HG03457 (cell line): ENCODE data around the gene CADM2.
"Not testable (repeated sequence)": the region's sequence is repeated elsewhere in the genome, so short reads cannot be mapped to it uniquely, and the experiment has no call there.

Experiments
- ATAC-seq: cut with Tn5 transposase; IDR thresholded peaks from one replicate; pipeline ENCODE4 v1.9.1; 2021; ENCODE audit warnings: moderate number of reproducible peaks; ENCODE audit not compliant: unreplicated experiment

CADM2 gene

DNA sequence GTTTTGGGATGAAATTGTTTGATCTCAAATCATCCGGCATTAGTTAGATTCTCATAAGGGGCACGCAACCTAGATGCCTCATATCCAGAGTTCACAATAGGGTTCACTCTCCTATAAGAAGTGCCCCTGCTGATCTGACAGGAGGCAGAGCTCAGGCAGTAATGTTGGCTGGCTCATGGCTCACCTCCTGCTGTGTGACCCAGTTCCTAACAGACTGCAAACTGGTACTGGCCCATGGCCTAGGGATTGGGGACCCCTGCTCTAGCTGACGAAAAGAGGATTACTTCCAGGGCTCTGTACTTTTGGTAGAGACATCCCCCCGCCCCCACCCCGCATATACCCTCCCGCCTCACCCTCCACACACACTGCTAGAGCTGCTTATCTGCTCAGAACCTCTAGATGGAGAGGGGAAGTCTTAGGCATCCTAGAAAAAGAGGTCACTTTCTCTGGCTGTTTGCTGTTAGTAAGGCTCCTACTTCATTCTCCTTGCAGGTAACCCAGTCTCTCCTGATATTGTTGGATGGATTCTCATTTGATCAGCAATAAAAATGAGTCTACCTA, 923.1 kb downstream of the CADM2 start:
- ATAC-seq: no peak

DNA sequence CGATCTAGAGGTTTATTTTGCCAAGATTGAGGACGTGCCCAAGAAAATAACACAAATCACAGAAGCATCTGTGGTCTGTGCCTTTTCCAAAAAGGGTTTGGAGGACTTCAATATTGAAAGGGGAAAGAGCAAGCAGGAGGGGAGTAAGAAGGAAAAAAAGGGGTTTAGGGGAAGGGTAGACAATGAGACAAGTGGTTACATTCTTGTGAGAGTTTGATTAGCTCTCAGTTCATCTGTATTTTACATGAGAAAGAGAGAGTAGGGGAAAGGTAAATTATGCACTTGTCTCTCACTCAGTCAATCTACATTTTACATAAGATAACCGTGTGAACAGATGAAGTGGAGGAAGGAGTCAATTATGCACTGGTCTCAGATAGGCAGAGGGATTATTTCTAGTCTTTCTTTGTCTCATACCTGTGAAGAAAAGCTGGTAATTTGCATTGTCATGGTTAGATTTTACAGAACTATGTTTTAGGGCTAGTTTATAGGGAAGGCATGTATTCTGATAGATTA, 931.3 kb downstream of the CADM2 start:
- no peak for ATAC-seq

DNA sequence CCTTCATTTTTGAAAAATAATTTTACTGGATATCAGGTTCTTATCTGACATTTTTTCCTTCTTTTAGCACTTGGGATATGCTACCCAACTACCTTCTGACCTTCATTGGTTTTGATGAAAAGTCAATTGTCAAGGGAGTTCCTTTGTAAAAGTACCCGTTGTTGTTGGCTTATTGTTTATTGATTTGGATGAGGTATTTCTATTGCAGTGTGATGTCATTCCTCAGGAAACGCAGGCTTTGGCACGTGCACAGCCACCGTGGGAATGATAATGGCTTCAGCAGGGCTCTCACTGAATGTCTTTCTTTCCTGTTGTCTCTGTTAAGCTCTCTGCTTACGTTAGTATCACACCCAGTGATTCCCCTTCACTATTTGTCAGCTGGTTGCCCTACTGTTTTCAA, 944.6 kb downstream of the CADM2 start:
- ATAC-seq: no peak

DNA sequence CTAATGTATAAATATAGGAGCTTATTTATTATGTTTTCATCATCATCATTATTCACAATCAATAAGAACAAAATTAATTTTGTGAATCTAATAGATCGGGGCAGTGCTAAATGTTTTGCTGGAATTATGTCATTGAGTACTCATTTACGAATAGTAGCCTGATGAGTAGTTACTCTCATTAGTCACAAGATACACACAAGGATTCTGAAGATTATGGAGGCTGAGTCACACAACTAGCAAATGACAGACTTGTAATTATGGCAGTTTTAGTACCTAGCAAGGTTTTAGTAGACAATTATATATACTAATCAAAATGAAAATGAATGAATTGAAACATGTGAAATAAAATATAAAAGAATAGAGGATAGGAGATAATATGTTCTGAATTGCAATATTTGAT, 954.2 kb downstream of the CADM2 start:
- no peak for ATAC-seq

DNA sequence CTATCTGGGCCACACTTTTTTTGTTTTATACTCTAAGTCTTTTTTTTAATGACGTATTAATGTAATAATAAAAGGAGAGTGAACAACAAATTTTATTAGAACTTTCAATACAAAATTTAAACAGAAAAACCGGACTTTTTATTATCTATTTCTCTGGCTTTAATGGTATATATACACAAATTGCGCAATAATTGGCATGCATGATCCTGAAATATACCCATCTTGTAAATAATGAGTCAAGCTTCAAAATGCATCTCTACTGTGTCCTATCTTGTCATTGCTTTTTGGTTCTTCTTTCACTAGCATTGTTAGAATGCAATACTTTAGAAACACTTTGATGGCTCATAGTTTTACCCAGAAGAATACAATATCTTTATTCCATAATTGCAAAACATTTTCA, 963.6 kb downstream of the CADM2 start:
- no peak for ATAC-seq

DNA sequence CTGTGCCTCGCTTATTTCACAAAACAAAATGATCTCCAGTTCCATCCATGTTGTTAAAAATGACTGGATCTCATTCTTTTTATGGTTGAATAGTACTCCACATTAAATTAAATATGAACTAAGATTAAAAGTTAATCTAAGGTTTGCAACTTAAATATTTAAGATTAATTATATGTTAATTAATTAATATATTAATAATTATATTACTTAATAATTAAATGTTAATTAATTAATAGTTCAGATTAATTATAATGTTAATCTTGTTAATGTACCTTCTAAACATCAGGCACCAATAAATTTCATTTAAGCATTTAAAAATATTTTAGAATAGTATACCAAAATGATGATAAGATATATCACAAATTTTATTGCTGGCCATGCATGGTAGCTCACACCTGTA, 971.9 kb downstream of the CADM2 start:
- no peak for ATAC-seq

DNA sequence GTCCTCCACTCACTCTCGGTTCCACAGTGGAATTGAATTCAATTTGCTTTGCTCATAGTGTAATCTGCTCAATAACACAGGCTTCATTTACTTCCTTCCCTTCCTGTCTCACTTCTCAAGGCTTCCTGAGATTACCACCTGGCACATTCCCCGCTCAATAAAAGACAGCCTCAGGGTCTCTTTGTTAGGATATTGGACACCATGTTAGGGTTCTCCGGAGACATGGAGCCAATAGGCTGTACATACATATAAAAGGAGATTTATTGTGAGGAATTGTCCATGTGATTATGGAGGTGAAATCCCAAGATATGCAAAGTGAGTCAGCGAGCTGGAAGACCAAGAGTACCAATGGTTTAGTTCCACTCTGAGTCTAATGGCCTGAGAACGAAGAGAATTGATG, 974.5 kb downstream of the CADM2 start:
- no peak for ATAC-seq

DNA sequence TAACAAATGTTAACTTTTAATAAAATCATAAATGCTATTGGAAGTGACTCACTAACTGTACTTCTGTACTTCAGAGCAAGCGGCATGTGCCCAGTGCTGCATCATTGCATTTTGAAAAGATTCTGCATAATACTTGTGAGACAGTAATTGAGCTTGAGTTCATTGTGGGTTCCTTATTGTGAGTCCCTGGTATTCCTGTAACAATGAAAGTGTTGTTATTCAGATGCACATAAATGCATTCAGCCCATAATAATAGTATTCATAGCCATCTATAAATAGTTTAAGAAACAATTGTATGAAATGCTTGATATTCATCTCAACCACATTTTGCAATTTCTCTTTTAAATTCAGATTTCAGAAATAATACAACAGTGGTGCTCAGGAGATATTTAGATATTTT, 976.4 kb downstream of the CADM2 start:
- ATAC-seq: no peak

DNA sequence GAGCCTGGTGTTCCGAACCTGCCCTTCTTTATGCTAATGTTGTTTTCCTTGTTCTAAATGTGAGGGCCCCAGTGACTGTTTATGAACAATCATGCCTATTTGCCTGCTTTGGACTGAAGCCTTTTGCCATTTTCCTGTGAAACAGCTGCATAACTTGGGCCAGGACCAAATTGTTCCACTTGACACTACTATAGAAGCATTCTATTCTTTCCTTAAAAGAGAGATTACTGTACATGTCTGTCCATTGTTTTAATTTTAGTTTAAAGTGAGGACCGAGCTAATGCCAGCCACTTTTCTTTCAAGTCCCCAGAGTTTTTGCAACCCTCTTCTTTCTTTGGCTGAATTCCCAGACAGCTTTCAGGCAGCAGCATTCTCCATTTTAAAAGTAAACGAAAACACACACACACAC, 980.3 kb downstream of the CADM2 start:
- no peak for ATAC-seq

DNA sequence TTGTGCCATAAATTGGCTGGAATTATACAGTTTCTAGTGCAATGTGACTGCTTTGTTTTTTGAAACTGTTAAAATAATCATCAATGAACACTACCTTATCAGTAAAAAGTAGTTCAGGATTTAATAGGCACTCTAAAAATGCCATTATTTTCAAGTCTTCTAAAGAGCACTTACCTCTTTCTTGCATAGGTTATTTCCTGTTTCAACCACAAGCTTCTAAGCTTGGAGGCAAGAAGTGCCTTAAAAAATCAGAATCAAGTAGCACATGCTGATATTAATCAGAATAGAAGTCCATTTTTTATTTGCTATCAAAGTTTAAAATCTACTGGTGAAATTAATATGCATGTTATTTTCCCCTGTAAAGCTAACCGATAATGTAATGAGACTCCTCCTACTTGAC, 991.6 kb downstream of the CADM2 start:
- no peak for ATAC-seq

DNA sequence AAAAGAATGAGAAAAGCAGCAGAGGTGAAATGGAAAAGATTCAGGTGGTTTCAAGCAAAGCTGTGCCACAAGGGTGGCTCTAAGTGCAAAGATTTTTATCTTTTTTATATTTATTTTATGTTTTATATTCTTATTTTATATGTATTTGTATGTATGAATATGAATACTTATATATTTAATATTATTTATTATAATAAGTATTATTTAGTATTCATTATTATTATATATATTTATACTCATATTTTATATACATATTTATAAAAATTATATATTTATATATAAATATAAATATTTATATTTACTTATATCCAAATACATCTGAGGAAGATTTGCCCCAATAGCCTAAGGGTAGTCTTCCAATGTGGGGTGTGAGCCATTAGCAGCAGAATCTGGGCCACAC, 1002.0 kb downstream of the CADM2 start:
- ATAC-seq: no peak

DNA sequence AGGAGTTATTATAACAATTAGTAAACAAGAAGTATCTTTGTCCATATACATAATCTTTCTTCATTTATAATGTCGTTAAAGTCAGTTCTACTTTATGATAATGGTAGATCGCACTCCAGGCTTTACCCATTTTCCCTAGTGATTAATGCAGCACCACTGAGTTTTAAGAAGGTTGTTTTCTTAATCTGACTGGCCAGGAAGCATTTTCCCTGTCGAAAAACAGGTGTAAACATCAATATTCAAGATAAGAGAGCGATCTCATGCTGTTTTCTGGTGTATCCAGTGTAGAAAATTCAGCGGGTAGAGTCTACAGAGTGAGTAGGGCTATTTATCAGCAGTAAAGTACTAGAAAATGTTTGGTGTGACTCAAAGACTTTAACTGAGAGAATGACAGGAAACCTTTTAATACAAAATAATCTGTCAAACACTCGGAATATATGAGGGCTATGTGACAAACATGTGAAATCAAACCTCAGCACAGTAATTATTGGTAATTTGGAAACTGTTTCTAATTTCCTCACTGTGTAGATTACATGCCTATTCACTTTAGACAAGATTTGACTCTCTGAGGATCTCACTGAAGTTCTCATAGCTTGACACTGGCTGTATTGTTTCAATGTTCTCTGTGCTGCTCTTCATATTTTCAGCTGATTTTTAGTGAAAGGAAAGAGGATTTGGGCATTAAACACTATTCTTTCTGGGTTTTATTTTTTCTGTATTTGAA, 1019.0 kb downstream of the CADM2 start:
- no peak for ATAC-seq

DNA sequence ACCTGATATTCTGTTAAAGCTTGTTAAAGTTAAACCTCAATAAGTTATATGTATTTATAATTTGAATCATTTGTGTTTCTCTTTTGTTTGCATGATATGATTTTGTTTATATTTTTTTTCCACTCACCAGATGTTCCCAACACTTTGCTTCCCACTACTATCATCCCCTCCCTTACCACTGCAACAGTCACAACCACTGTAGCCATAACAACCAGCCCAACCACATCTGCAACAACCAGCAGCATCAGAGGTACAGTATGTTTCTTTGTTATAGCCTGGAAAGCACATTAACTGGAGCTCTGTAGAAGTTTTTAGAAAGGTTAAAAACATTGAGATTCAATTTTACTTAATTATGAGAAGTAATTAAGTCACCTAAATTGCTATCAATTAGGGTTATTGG, 1020.2 kb downstream of the CADM2 start:
- ATAC-seq: no peak

DNA sequence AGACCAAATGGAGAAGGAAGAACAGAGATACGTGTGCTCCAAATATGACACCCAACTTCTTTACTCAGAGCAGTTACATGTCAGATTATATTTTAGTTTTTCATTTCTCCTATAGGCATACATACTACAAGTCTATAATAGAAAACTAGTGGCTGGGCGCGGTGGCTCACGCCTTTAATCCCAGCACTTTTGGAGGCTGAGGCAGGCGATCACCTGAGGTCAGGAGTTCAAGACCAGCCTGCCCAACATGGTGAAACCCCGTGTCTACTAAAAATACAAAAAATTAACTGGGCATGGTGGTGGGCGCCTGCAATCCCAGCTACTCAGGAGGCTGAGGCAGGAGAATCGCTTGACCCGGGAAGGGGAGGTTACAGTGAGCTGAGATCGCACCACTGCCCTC, 1030.8 kb downstream of the CADM2 start:
- not testable (repeated sequence) for ATAC-seq

DNA sequence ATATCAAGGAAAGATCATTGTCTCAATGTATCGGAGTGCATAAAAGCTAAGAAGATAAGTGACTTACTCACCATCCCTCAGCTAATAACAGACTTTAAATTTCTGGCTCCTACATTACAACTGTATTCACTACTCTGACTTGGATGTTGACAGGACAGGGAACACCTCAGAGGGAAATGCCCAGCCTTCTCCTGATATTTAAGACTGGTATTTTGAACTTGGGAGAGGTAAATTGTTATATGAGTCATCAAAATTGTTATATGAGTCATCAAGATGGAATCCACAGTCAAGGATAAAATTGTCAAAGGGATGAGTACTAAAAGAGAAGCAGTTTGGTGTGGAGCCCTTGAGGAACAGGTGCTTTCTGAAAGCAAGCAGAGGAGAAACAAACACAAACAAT, 1070.8 kb downstream of the CADM2 start:
- no peak for ATAC-seq

DNA sequence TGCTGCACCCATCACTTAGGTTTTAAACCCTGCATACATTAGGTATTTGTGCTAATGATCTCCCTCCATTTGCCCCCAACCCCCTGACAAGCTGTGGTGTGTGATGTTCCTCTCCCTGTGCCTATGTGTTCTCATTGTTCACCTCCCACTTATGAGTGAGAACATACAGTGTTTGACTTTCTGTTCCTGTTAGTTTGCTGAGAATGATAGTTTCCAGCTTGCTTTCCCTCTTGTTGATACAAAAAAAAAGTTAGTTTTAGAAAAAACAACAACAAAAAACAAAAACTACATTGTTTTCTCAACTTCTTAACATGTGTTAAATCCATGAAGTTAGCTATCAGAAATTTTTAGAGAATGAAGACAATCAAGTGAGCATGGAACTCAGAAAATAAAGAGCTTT, 1079.1 kb downstream of the CADM2 start:
- no peak for ATAC-seq

DNA sequence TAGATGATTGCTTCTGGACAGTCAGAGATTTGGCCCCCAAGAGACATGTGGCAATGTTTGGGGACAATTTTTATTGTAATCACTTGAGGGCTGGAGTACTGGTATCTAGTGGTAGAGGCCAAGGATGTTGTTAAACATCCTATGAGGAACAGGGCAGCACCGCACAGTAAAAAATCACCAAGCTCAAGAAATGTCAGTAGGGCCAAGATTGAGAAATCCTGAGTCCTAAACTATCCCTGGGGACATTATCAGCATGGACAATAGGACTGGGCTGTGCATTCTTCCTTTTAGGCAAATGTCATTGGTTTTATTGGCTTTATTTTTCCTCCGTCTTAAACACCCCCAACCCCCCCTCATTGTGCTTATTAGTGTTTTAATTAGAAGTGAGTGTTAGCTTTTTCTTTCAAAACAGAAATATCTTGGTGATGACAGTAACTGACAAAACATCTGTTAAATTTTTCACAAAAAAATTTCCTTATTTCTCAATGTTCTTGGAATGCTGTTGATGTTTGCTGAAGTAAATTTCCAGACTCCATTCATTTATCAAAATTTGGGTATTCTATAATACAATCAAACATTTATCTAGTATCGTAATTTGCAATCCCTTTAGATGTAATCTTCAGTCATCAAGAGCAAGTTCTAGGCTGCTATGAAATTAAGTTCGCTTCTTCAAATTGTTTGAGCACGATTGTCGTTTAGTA, 1087.8 kb downstream of the CADM2 start:
- no peak for ATAC-seq

DNA sequence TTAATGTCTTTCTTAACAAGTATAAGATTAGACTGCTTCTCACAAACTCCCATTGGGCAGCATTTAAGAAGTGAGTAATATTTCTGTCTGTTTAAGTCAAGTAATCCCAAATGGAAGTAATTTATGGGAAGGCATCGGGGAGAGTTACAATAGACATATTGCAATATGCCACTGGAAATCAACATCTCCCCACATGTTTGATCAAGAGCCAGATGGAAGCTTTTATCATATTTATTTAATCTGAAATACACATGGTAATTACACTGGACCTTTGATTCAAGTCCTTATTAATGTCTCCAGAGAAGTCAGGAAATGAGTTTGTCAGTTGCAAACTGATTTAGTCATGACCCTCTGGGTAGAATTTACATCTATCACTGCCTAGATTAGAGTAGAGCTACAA, 1088.4 kb downstream of the CADM2 start:
- no peak for ATAC-seq

DNA sequence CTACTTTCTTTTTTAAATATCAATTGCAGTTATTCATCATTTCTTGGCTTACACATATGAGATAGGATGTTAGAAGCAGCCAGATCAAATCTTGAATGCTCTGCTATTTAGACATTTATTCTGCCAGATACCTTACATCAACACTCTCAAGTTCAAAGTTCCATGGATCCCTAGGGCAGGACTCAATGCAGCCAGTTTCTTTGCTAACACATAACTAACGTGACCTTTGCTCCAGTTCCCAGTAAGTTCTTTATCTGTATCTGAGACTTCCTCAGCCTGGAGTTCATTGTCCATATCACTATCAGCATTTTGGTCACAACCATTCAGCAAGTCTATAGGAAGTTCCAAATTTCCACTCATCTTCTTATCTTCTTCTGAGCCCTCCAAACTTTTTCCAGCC, 1092.3 kb downstream of the CADM2 start:
- ATAC-seq: no peak

DNA sequence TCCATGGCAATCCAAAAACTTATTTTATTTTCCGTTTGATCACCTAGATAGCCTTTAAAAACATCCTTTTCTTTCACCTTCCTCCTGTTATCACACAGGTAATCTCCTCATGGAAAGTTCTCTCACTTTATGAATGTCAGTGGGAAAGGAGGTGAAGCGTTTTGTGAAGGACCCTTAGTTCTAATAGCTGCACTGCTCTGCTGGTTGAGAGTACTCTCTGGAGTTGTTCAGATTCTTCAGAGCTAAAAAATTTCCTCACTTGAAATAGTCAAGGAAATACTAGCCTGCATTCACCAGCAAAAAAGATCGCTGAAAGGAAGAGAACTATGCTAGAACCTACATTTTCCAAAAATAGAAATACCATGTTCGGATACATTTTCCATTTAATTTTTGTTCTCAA, 1097.2 kb downstream of the CADM2 start:
- no peak for ATAC-seq

DNA sequence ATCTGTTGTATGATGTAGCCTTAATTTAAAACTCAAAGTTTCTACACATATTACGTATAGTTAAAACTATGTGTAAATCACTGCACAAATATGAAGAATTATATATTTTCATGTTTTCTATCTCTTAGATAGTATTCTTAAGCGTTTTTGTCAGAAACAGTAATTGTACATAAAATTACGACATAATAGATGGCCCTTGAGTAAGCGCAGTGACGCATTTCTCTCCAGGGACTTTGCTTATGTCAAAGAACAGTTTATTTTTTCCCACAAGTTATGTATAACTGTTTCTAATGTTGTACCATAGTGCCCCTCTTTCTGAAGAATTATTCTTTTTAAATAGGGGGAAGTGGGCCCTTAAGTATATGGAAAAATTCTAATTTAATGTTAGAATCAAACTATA, 1098.2 kb downstream of the CADM2 start:
- no peak for ATAC-seq

DNA sequence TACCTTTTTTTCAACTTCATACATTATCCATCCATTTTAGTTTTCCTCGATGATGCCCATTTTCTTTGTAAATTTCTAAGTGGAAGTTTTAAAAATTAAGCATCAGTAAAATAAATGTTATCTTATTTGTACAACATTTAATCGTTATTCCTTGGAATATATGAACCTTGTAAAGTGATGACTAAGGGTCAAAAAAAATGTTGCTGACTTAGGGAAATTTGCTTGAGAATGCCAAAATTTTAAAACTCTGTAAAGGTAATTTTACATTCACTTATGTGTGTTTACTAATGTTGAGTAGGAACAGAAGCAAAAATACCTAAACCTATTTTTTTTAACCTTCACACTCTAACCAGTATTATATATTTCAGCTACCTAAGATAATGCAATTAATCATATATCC, 1115.0 kb downstream of the CADM2 start:
- no peak for ATAC-seq
